Mucosa of descending colon (tissue), 3 donors: ENCODE results near the gene CLEC1A. TPM values are rescaled to one million over a fixed set of nuclear protein-coding genes. Genes with fewer than 3 reads are reported as not detected.

Experiments used
- ATAC-seq: fragments of 200-7000 bp; cut with Tn5 transposase; one replicate; pipeline ENCODE4 v1.9.1; 2020; ENCODE audit warnings: mild to moderate bottlenecking, moderate library complexity
- DNase-seq, 3 donors: peaks; one replicate each; pipeline ENCODE4 v3.0.0-alpha.2; 2020
- H3K36me3 ChIP-seq: fragments of 200-600 bp; one replicate; pipeline ENCODE4 v1.8.0; 2021; ENCODE audit warnings: low read depth, mild to moderate bottlenecking
- H3K4me1 ChIP-seq: fragments of 200-600 bp; one replicate; pipeline ENCODE4 v1.8.0; 2021; ENCODE audit warnings: low read depth, mild to moderate bottlenecking
- H3K4me3 ChIP-seq: fragments of 200-600 bp; one replicate; pipeline ENCODE4 v1.8.0; 2021; ENCODE audit warnings: mild to moderate bottlenecking
- H3K9me3 ChIP-seq: fragments of 200-600 bp; one replicate; pipeline ENCODE4 v1.8.0; 2021; ENCODE audit warnings: mild to moderate bottlenecking
- CTCF ChIP-seq: fragments of 200-600 bp; IDR thresholded peaks from one replicate; pipeline ENCODE4 v1.8.0; 2022; ENCODE audit warnings: antibody characterized with exemption, mild to moderate bottlenecking
- intact Hi-C, 2 donors: fragments of 100-400 bp; cut with DNase I in 1 of 2; cut with micrococcal nuclease in 1 of 2; formaldehyde crosslinking; loops; one replicate each; pipeline versions ENCODE4 v1.11.0 to v1.11.1; 2022; cut with DNase I, micrococcal nuclease
- total RNA-seq, 3 donors: library from RNA; stranded (reverse); fragmentation: NEBNext Ultra II Directional in 2 of 3; extraction: Animal tissue kit (Norgen Biotek cat#: 25700) in 2 of 3; gene quantifications; one replicate each; pipeline versions ENCODE4 v1.2.1 to v1.2.4, GENCODE V29; 2021 to 2023
- donor health status: DM: no; HTN: no; CAD: no; lungs with moderate emphysema.
- donor health status: DM: no; HTN: no; CAD: no.
- donor health status: DM: no; HTN: yes; CAD: no.

Gene CLEC1A
- total RNA-seq, 3 donors from 2014 or later: 0.67 to 2.8 (median 1.2) TPM

- Histone ChIP-seq H3K4me1 (no peaks in the 10 kb centered on the region), H3K36me3 (no peaks in the 10 kb centered on the region), H3K4me3 (no peak overlapping the region), H3K9me3 (no peaks in the 10 kb centered on the region)
- intact Hi-C loops: no loop called here
- no peak for ATAC-seq
- no peak for TF ChIP-seq CTCF
- DNase-seq: no peak
Measured at GRCh38 chr12:10135126-10135525, 36.3 kb upstream of the CLEC1A start.

GRCh38 chr12:10132850-10133370 lies 34.1 kb upstream of the CLEC1A start:
- intact Hi-C loops: no loop called here
- no peak for ATAC-seq
- no peak for TF ChIP-seq CTCF
- Histone ChIP-seq H3K4me3 (no peak overlapping the region), H3K4me1 (no peaks in the 10 kb centered on the region), H3K9me3 (no peaks in the 10 kb centered on the region), H3K36me3 (no peaks in the 10 kb centered on the region)
- DNase-seq: no peak

GRCh38 chr12:10131111-10131690 lies 32.4 kb upstream of the CLEC1A start:
- Histone ChIP-seq H3K4me1 (no peaks in the 10 kb centered on the region), H3K9me3 (no peaks in the 10 kb centered on the region), H3K36me3 (no peaks in the 10 kb centered on the region), H3K4me3 (no peak overlapping the region)
- ATAC-seq (no peak), DNase-seq (no peak)
- intact Hi-C loops: no loop called here
- TF ChIP-seq CTCF: no peak

GRCh38 chr12:10130042-10130441 lies 31.3 kb upstream of the CLEC1A start, which contains the start of gene CLEC7A:
CLEC7A (minus strand) TSS chr12:10130199; CDS start chr12:10130082, 117 bp downstream.
- H3K4me3 ChIP-seq: no peak within 1 kb of the TSS
- no peaks in the 10 kb centered on the region for H3K9me3 ChIP-seq
- DNase-seq (no peak), ATAC-seq (peak; percentile 24)
- H3K36me3 ChIP-seq: no peaks in the 10 kb centered on the region
- no peaks in the 10 kb centered on the region for H3K4me1 ChIP-seq
- intact Hi-C loops: no loop called here
- no peak for TF ChIP-seq CTCF

GRCh38 chr12:10128687-10129086 lies 29.9 kb upstream of the CLEC1A start:
- intact Hi-C loops: no loop called here
- H3K36me3 ChIP-seq: no peaks in the 10 kb centered on the region
- peak in 1 of 3 donors; percentile 12 for DNase-seq

More at GRCh38 chr12:10128687-10129086, 29.9 kb upstream of the CLEC1A start:
- H3K9me3 ChIP-seq: no peaks in the 10 kb centered on the region
- H3K4me3 ChIP-seq: no peak overlapping the region
- peak; percentile 32 for ATAC-seq
- H3K4me1 ChIP-seq: no peaks in the 10 kb centered on the region
- TF ChIP-seq CTCF: no peak
